Stimulated activated CD4-positive, alpha-beta T cell treated with anti-CD3 and anti-CD28 coated beads, Interleukin-15, amount 100 ng/mL, for 48 hours (primary cell): ENCODE data around the gene PSME3.
A peak's percentile ranks its signal among the peaks of the same experiment; 100 is the strongest.

Experiments used
- DNase-seq, 2 donors: peaks; one replicate each; pipeline ENCODE4 v3.0.0-alpha.2; 2020; ENCODE audit warnings: low read depth in 2 of 2

PSME3 gene

GRCh38 chr17:42817866-42818265 lies 15.3 kb upstream of the PSME3 start:
- no peak for DNase-seq

DNA sequence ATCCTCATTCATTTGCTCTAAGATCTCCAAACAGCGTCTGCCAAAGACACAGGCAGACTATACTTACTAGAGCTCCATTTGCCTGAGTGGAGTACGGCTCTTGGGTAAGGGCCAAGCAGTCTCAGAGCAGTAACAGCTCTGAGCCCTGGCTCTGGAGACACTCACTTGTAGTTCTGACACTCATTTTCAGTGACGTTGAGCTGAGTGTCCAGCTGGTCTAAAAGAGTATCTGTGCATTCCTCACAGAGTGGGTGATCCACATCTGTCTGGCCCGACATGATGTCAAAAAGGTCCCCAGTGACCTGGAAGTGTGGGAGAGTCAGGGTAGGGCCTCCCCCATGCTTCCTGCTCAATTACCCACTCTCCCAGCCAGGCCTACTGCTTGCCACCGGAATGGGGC lies 14.8 kb upstream of the PSME3 start:
- DNase-seq, result no peak

DNA sequence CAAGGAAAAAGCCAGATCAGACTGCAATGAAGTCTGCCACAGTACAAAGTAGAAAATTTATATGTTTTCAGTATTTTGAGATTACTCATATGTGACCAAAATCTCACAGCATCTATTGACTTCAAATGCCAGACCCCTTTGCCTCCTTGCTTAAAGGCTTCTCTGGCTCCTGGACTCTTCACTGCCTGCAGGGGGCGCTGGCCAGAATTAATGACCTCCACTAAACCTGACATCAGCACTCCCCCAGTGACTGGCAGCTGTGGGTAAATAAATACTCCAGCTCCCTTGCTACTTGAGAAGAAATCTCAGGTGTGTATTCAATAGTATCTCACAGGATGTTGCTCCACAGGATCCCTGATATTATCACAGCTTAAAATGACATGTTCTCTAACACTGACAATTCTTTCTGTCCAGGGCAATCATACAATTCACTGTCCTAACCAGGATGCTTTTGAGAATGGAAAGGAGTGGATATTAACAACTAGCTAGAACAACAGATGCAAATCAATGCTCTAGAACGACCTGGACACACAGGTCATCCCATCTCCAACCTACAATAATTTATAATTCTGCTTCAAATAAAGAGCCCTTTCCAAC lies 13.2 kb upstream of the PSME3 start:
- DNase-seq, result peak; percentile 53 to 54

DNA sequence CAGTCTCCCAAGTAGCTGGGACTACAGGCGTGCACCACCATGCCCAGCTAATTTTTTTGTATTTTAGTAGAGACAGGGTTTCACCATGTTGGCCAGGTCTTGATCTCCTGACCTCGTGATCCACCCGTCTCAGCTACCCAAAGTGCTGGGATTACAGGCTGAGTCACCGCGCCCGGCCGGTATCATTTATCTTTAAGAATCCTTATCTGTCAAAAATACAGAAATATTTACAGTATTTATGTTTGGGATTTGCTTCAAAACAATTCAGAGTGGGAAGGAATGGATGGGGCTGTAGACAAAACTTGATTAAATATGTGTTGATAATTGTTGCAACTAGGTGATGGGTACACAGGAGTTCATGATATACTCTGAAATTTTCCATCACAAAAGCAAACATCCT lies 12.0 kb upstream of the PSME3 start:
- no peak for DNase-seq

DNA sequence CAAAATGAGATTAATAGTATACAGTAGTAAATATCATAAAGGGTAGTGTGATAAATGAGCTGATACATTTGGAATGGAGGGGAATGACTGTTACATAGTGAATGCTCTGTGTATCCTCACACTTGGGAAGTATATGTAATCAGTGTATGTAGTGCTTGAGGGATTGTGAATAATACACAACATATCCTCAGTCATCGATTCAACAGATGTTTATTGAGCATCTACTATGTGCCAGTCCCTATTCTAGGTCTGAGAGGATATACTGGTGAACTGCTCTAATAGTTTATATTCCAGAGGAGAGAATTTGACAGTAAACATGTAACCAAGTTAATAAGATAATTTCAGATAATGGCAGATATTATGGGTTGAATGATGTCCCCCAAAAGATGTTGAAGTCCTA lies 5.7 kb upstream of the PSME3 start:
- DNase-seq, result no peak

GRCh38 chr17:42830971-42831370 lies 2.2 kb upstream of the PSME3 start:
- no peak for DNase-seq

DNA sequence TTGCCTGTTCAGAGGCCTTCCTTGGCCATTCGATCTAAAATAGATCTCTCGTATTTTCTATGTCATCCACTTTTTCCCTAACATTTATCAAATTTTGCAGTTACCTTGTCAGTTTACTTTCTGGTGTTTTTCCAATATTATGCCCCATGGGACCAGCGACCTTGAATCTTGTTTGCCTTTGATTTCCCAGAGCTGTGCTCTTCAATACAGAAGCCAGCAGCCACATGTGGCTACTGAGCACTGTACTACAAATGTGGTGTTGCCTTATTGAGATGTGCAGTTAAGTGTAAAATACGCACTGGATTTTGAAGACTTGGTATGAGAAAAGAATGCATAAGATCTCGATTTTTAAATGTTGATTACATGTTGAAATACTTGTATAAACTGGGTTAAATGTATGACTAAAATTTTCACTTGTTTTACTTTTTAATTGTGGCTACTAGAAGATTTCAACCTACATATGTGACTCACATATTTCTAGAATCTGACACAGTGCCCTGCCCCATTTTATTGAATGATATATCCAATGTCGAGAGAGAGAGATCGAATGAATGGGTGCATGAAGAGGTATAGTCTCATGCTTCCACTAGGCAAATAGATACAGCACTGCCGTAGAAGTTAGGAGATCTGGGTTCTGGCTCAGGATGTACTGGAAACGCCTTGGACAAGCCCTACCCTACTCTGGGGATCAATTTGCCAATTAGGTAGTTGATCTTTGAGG lies 824 bp upstream of the PSME3 start:
- peak in 1 of 2 donors; percentile 3 for DNase-seq

DNA sequence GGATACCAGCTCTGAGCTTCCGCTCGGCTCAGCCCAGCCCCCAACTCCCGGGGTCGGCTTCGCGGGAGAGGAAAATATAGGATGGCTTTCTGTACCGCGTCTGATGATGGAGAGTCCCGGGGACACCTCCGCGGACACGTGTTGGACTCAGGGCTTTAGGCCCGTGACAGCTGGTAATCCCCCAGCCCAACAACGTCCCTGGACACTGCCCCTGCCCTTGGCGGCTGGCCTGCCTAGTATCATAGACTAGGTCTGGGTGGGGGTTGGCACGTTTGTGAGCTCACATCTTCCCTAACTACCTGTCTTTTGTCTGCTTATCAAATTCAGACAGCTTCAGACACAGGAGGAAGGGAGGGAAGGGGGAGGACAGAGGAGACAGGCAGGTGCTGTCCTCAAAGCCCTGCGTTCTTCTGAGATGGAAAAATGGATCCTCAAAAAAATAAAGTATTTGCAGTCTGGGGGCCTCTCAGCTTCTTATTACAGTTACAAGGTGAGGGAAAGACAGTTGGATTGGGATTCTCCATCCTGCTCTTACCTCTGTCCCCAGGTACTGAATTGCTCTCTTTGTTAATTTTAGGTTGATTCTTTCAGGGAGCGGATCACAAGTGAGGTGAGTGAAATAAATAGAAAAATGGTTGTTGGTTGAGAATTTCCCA lies 698 bp downstream of the PSME3 start:
- DNase-seq, result no peak

- no peak for DNase-seq
Observed at GRCh38 chr17:42835732-42836131, 2.5 kb downstream of the PSME3 start.

GRCh38 chr17:42841975-42842685 lies 8.9 kb downstream of the PSME3 start:
- no peak for DNase-seq

DNA sequence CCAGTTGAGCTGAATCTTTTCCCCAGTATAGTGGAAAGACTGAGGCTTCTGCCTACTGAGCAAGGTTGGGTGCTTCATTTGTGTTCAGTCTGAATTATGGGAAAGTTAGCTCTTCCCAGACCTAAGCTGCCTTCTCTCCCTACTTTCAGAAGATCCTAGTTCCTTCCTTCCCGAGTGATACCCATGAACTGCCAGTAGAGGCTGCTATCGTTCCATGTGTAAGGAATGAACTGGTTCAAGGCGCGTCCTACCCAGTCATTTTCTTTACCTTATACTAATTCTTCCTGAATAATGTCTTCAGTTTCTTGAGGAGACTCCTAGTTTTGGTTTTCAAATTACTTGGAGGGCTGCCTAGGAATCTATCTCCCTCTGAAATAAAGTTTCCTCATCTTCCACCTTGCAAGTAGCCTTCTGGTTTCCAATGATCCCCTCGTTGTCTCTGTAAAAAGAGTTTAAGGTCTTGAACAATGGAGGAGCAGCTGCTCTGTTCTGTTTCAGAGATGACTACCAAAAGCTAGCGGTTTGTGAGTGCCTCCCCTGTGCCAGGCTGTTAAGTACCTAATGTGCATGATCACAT lies 10.2 kb downstream of the PSME3 start:
- DNase-seq, result no peak

DNA sequence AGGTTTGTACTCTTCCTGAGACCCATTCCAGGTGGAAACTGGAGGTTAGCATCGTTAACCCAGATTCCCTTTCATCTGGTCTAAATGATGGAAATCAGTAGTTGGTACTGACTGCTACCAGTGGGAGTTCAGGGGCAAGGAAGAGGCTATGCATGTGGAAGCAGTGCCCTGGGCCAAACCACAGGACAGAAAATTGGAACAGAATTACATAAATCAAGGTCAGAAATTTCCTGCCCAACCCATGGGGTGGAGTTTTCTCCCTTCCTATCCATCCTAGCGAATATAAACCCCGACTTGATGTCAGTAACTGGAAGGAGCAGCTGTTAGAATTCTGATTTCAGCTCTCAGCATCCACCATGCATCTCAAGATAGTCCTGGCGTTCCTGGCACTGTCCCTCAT lies 11.1 kb downstream of the PSME3 start, which contains the start of gene AOC2:
Gene AOC2, plus strand, starts transcription at position 310 of the 400 bp plus-strand sequence. Its CDS starts 47 bp downstream, at position 357.
- no peak for DNase-seq

- no peak for DNase-seq
Observed at GRCh38 chr17:42844761-42845555, 11.8 kb downstream of the PSME3 start.

DNA sequence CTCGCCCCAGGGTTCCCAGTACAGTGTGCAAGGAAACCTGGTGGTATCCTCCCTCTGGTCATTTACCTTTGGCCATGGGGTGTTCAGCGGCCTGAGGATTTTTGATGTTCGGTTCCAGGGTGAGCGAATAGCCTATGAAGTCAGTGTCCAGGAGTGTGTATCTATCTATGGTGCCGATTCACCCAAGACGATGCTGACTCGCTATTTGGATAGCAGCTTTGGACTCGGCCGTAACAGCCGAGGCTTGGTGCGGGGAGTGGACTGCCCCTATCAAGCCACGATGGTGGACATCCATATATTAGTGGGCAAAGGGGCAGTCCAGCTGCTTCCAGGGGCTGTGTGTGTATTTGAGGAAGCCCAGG lies 12.3 kb downstream of the PSME3 start:
- DNase-seq, result no peak

DNA sequence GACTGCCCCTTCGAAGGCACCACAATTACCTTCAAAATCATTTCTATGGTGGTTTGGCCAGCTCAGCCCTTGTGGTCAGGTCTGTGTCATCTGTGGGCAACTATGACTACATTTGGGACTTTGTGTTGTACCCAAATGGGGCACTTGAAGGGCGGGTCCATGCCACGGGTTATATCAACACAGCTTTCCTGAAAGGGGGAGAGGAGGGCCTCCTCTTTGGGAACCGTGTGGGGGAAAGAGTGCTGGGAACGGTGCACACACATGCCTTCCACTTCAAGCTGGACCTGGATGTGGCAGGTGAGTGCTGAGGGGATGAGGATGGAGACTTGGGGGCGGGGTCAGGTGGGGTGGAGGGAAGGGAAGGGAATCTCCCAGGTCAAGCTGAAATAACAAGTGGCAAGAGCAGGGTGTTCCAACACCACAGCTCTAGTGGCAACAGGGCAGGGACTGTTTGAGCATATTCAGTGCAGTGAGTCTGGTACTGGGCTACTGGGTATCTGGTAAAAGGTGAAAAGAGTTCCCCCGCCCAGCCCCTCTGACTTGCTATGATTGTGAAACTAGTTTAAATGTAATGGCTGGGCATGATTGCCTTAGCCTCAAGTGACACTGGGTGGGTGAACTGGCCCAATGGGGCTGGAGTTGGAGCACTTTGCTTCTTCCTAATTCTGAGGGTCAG lies 12.9 kb downstream of the PSME3 start:
- peak in 1 of 2 donors; percentile 45 for DNase-seq

DNA sequence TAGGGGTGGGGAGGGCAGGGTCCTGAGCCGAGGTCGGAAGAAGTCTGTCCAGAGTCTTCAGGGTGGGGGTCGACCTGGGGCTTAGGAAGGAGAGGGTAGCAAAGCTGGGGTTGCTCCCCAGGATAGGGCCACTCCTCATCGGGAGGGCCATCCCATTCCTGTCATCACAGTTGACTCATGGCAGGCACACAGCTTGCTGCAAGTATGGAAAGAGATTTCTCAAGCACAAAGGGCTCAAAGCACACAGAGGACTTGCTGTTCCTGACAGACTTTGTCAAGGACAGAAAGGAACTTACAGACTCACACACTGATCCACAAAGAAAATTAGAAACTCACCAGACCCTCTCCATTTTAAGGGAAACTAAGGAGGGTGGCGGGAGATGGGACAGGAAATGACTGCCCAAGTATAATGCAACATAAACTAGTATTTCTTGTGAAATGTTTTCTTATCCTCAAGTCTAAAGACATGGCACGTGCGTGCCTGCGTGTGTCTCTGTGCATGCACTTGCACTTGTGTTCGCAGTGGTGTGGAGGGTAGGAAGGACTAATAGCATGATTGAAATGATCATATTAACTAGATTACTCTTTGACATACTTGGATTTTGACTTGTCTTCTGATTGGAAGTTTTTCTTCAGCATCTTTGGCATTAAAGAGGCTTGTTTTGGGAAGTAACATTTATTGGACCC lies 13.5 kb downstream of the PSME3 start:
- DNase-seq, result no peak

GRCh38 chr17:42848093-42848492 lies 14.9 kb downstream of the PSME3 start:
- DNase-seq, result no peak

- no peak for DNase-seq
Observed at GRCh38 chr17:42849031-42849430, 15.8 kb downstream of the PSME3 start.

- no peak for DNase-seq
Observed at GRCh38 chr17:42849451-42850181, 16.4 kb downstream of the PSME3 start.
